Measurements from ENCODE around the gene QDPR. TPM values are rescaled to one million over a fixed set of nuclear protein-coding genes. Genes with fewer than 3 reads are reported as not detected.

QDPR gene
- polyA plus RNA-seq (2012; rRNA removed), result 68.8 and 83.1 TPM in 2 replicates
- polyA plus RNA-seq (2012; cell fraction: cytosol; rRNA removed), result 70.0 and 84.6 TPM in 2 replicates
- 17.6 and 22.5 TPM in 2 replicates for polyA plus RNA-seq (2012; cell fraction: nucleus; rRNA removed)

GRCh38 chr4:17511950-17512795 lies at the start of gene QDPR:
Gene QDPR (minus strand): TSS chr4:17512090. CDS start chr4:17512054, 36 bp downstream.
- TF ChIP-seq MAX (IDR thresholded peaks at IDR 0.05; ENCODE audit: low read depth) (0 out of 2 replicates have a peak, but pooled peaks have one; percentile 1), GATA2 (CRISPR knock-in tag; IDR thresholded peaks at IDR 0.05) (no peak), RAD21 (IDR thresholded peaks at IDR 0.05; ENCODE audit: low read length) (peak; percentile 48), TAF1 (IDR thresholded peaks at IDR 0.05; ENCODE audit: borderline replicate concordance, low read depth, low read length) (peak; percentile 45; the same call in 1 of the 2 replicates), SMC3 (IDR thresholded peaks at IDR 0.05; ENCODE audit: low read depth, low read length) (peak; percentile 16; the same call in 1 of the 2 replicates), GABPA (IDR thresholded peaks at IDR 0.05; ENCODE audit: low read depth) (no peak), MXI1 (IDR thresholded peaks at IDR 0.05; ENCODE audit: low read depth, low read length) (peak; percentile 40; the same call in 1 of the 2 replicates), CTCF (IDR thresholded peaks at IDR 0.05) (peak; percentile 48), NFIC (IDR thresholded peaks at IDR 0.05; ENCODE audit: borderline replicate concordance) (no peak), EZH2phosphoT487 (IDR thresholded peaks at IDR 0.05; ENCODE audit: borderline replicate concordance, low read depth) (no peak), FOXM1 (IDR thresholded peaks at IDR 0.05; ENCODE audit: low read depth) (no peak)
- H2AFZ ChIP-seq (ENCODE audit: low read depth), result peak within 1 kb of the TSS; percentile 91
- DNase-seq, result peak; percentile 93
- H3K9me3 ChIP-seq, result no peaks in the 10 kb centered on the region
- no peaks in the 10 kb centered on the region for H4K20me1 ChIP-seq (ENCODE audit: insufficient read depth)
- H3K4me1 ChIP-seq (ENCODE audit: control insufficient read depth in 1 of 2, insufficient read depth in 2 of 2, low read depth in 1 of 2, low read length in 1 of 2), result peaks cover 4 to 23% of the 10 kb centered on the region in 2 experiments; a peak in 3 of 4 replicates
- peak within 1 kb of the TSS; percentile 75 to 79 for H3K4me3 ChIP-seq (ENCODE audit: low read depth in 2 of 2, low read length in 1 of 2)
- H3K9me2 ChIP-seq, result no peaks in the 10 kb centered on the region
- H3K79me2 ChIP-seq (ENCODE audit: insufficient read depth), result peaks cover 7% of the 10 kb centered on the region; the same call in 1 of the 2 replicates
- H3K27me3 ChIP-seq (ENCODE audit: insufficient read depth), result no peaks in the 10 kb centered on the region; the same call in 1 of the 2 replicates
- H3K4me2 ChIP-seq, result peak within 1 kb of the TSS; percentile 93
- POLR2A ChIA-PET, result interaction anchor here (0.5 to 6.0 kb wide), 3 partner anchors 21 to 90 kb away, joined by 3 to 67 read pairs (median 9); no protein-coding TSS in a partner anchor
- H3K27ac ChIP-seq (ENCODE audit: low read depth in 2 of 2, low read length in 1 of 2), result peak within 1 kb of the TSS in 1 of 2 experiments; percentile 85; a peak in 2 of 4 replicates
- H3F3A ChIP-seq (replicated peaks; ENCODE audit: insufficient read depth), result peaks cover 5% of the 10 kb centered on the region
- H3K36me3 ChIP-seq (replicated peaks in 1 of 2; ENCODE audit: control insufficient read depth in 1 of 2, insufficient read depth in 2 of 2, low read length in 1 of 2), result peaks cover 0 to 5% of the 10 kb centered on the region in 2 experiments
- WGBS (ENCODE audit: low lambda C conversion rate), result 4% methylated on average over 32 of the region's 65 CpGs
- CTCF ChIA-PET, result interaction anchor here (0.6 to 4.6 kb wide), 18 partner anchors 9 to 942 kb away, joined by 3 to 62 read pairs (median 4); no protein-coding TSS in a partner anchor
- peak within 1 kb of the TSS; percentile 67 for H3K9ac ChIP-seq
